Adipocyte (in vitro differentiated cells): ENCODE results near the gene RNF138.
"Not testable (repeated sequence)": the region's sequence is repeated elsewhere in the genome, so short reads cannot be mapped to it uniquely, and the experiment has no call there.

ENCODE experiments used
- DNase-seq: peaks from one replicate; pipeline ENCODE4 v3.0.0-alpha.2; 2015; ENCODE audit warnings: low read depth
- H3K27me3 ChIP-seq: replicated peaks from 2 replicates; pipeline ENCODE4 v1.7.0; 2013; ENCODE audit warnings: mild to moderate bottlenecking, low read length, moderate library complexity; ENCODE audit not compliant: control insufficient read depth, insufficient read depth
- H3K36me3 ChIP-seq: 2 replicates; pipeline ENCODE4 v1.7.0; 2013; ENCODE audit warnings: low read length, mild to moderate bottlenecking, moderate library complexity; ENCODE audit not compliant: control insufficient read depth, insufficient read depth, severe bottlenecking
- H3K4me1 ChIP-seq: 2 replicates; pipeline ENCODE4 v1.7.0; 2013; ENCODE audit warnings: mild to moderate bottlenecking, low read length, moderate library complexity; ENCODE audit not compliant: control insufficient read depth, insufficient read depth
- H3K4me3 ChIP-seq: 2 replicates; pipeline ENCODE4 v1.7.0; 2013; ENCODE audit warnings: mild to moderate bottlenecking, low read length, moderate library complexity
- H3K9ac ChIP-seq: 2 replicates; pipeline ENCODE4 v1.7.0; 2013; ENCODE audit warnings: mild to moderate bottlenecking, low read length, moderate library complexity
- H3K9me3 ChIP-seq: 2 replicates; pipeline ENCODE4 v1.7.0; 2013; ENCODE audit warnings: mild to moderate bottlenecking, low read length, moderate library complexity; ENCODE audit not compliant: control insufficient read depth

The RNF138 gene

GRCh38 chr18:32148185-32148870 lies 56.7 kb downstream of the RNF138 start:
- Histone ChIP-seq H3K4me1 (no peaks in the 10 kb centered on the region), H3K9me3 (peaks cover 10% of the 10 kb centered on the region), H3K27me3 (peaks cover 5% of the 10 kb centered on the region), H3K9ac (no peak overlapping the region), H3K36me3 (no peaks in the 10 kb centered on the region), H3K4me3 (no peak overlapping the region)
- no peak for DNase-seq

GRCh38 chr18:32152705-32153448 lies 61.2 kb downstream of the RNF138 start:
- Histone ChIP-seq H3K36me3 (no peaks in the 10 kb centered on the region), H3K27me3 (no peaks in the 10 kb centered on the region), H3K9ac (no peak overlapping the region), H3K9me3 (peaks cover 10% of the 10 kb centered on the region), H3K4me1 (peaks cover 15% of the 10 kb centered on the region), H3K4me3 (no peak overlapping the region)
- DNase-seq, result no peak

DNA sequence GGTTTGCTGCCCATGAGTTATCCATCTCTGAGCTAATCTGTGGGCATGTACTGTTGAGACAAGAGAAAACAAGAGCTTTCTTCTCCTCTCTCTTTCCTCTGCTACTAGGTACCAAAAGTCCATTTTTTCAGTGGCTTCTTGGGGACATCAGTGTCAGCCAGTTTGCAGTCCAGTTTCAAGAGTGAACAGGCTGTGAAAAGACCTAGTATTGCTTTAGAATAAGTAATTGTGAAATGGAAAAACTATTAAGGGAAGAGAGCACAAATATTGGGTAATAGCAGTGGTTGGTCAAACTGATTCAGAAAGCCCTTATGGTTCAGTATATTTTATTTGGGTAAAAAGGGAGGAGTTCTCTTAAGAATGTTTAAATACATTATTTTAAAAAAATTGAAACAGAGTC lies 65.2 kb downstream of the RNF138 start:
- no peaks in the 10 kb centered on the region for H3K36me3 ChIP-seq
- H3K27me3 ChIP-seq, result no peaks in the 10 kb centered on the region
- no peak overlapping the region for H3K4me3 ChIP-seq
- no peak overlapping the region for H3K9ac ChIP-seq
- peaks cover 18% of the 10 kb centered on the region for H3K4me1 ChIP-seq
- DNase-seq, result no peak
- no peaks in the 10 kb centered on the region for H3K9me3 ChIP-seq

DNA sequence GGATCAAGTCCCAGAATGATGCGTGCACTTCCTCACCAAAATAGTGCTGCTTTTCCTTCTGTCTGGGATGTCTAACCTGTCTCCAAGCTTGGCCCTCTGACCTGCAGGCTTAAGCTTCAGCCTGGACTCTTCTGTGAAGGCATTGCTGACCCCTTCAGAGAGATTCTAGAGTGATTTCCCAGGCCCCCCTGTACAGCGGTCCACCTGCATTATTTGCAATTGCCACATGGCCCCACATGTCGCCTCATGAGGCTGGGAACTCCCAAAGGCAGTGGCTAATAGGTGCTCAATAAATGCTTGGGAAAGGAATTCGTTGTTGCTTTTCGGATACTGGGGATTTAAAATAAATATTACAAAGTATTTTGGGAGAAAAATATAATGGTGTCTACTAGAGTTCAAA lies 65.9 kb downstream of the RNF138 start:
- no peak overlapping the region for H3K9ac ChIP-seq
- no peaks in the 10 kb centered on the region for H3K36me3 ChIP-seq
- H3K4me3 ChIP-seq, result peak overlapping the region; percentile 68
- DNase-seq, result no peak
- peaks cover 18% of the 10 kb centered on the region for H3K4me1 ChIP-seq
- H3K9me3 ChIP-seq, result no peaks in the 10 kb centered on the region
- peaks cover 3% of the 10 kb centered on the region for H3K27me3 ChIP-seq

DNA sequence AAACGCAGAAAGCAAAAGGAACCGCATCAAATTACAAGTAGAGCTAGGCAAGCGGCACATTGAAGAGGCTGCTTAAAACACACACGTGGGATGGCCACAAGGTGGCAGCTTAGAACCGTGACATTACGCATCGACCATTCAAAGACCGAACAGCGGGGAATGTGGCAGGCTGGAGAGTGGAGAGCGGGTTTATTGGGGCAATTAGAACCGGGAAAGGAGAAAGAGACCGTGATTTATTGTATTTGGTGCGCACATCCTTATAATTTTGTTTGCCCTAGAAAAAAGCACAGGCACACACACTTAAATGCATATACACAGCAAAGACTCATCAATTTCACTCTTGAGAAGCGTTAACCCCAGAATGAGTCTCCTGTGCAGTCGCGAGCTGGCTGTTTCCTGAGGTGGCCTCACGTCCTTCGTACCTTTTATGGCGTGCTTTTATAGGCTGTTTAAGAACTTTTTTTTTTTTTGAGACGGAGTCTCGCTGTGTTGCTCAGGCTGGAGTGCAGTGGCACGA lies 66.5 kb downstream of the RNF138 start:
- DNase-seq, result peak; percentile 96
- peaks cover 18% of the 10 kb centered on the region for H3K4me1 ChIP-seq
- peak overlapping the region; percentile 35 for H3K9ac ChIP-seq
- H3K4me3 ChIP-seq, result peak overlapping the region; percentile 68
- no peaks in the 10 kb centered on the region for H3K9me3 ChIP-seq
- H3K27me3 ChIP-seq, result peaks cover 3% of the 10 kb centered on the region
- H3K36me3 ChIP-seq, result no peaks in the 10 kb centered on the region

- H3K27me3 ChIP-seq, H3K36me3 ChIP-seq, H3K9ac ChIP-seq, DNase-seq, H3K9me3 ChIP-seq: not testable (repeated sequence)
- Histone ChIP-seq H3K4me3 (peak overlapping the region; percentile 68), H3K4me1 (peaks cover 18% of the 10 kb centered on the region)
Measured at GRCh38 chr18:32158631-32159030, 67.0 kb downstream of the RNF138 start.

DNA sequence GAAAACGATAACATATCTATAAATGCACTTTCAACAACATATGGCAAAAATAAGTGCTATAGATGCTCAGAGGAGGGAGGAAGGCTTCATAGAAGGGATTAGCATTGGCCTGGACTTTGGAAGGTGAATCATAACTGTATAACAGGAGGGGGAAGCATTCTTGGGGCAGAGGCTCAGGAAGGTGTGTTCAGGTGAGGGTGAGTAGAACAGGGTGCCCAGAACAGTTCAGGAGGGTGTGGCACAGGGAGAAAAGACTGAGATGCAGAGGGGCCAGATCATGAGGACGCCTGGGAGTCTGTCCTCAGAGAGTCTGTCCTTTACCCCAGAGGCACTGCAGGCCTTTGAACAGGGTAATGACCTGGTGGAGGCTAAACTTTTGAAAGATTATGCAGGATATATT lies 68.9 kb downstream of the RNF138 start:
- H3K9me3 ChIP-seq, result no peaks in the 10 kb centered on the region
- H3K4me3 ChIP-seq, result no peak overlapping the region

DNA sequence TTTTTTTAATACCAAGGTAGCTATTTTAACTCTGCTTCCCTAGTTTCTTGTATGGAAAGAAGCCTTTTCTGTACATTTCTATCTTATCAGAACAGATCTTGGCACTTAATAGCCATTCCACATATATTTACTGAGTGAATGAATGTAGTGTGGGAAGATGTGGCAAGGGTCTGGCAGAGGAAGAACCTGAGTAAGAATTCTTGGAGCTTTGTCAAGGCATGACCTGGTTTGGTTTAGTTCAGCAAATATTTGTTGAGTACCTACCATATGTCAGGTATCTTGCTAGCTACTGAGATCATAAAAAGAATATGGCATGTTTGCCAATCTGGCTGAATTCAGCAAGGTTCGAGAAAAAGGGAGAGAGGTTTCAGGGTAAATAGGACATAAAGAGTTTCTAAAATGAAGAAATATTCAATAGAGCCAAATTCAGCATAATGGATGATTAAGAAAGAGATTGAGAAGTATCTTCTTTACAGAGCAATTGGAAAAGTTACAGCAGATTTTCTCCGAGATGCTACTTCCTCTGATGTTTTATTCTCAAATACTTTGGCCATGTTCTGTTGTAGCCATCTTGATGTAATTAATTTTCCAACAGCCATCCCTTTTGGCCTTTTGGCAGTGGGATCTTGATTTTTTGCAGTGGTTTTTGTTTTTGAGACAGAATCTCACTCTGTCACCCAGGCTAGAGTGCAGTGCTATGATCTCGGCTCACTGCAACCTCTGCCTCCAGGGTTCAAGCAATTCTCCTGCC lies 76.5 kb downstream of the RNF138 start:
- no peaks in the 10 kb centered on the region for H3K9me3 ChIP-seq
- no peak overlapping the region for H3K9ac ChIP-seq
- H3K36me3 ChIP-seq, result no peaks in the 10 kb centered on the region
- peaks cover 17% of the 10 kb centered on the region for H3K27me3 ChIP-seq
- H3K4me1 ChIP-seq, result no peaks in the 10 kb centered on the region
- no peak overlapping the region for H3K4me3 ChIP-seq
- DNase-seq, result no peak

More for the DNA sequence above, 68.9 kb downstream of the RNF138 start:
- no peak for DNase-seq
- H3K4me1 ChIP-seq, result peaks cover 18% of the 10 kb centered on the region
- no peak overlapping the region for H3K9ac ChIP-seq
- H3K27me3 ChIP-seq, result peaks cover 18% of the 10 kb centered on the region
- H3K36me3 ChIP-seq, result no peaks in the 10 kb centered on the region

GRCh38 chr18:32173654-32174053 lies 82.0 kb downstream of the RNF138 start:
- Histone ChIP-seq H3K27me3 (no peaks in the 10 kb centered on the region), H3K4me3 (no peak overlapping the region), H3K4me1 (no peaks in the 10 kb centered on the region), H3K9ac (no peak overlapping the region), H3K36me3 (no peaks in the 10 kb centered on the region), H3K9me3 (no peaks in the 10 kb centered on the region)
- no peak for DNase-seq

DNA sequence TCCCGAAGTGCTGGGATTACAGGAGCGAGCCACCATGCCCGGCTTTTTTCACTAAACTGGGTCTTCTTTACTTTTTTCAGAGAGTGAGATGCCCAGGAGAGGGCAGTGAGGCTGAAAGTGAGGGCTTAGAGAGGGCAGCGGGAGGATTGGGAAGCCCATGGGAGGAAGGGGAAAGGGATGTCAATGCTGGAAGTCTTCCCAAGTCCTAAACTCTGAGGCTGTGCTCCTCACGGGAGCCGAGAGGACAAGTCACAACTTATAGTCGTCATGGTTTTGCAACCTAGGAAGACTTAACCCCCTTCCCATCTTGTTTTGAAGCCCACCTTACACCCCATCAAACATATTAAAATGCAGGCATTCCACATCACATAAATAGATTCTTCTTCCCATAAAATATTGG lies 83.0 kb downstream of the RNF138 start:
- Histone ChIP-seq H3K36me3 (no peaks in the 10 kb centered on the region), H3K9me3 (no peaks in the 10 kb centered on the region), H3K4me1 (no peaks in the 10 kb centered on the region), H3K4me3 (no peak overlapping the region), H3K27me3 (no peaks in the 10 kb centered on the region), H3K9ac (no peak overlapping the region)
- no peak for DNase-seq

GRCh38 chr18:32175265-32175664 lies 83.6 kb downstream of the RNF138 start:
- Histone ChIP-seq H3K27me3 (no peaks in the 10 kb centered on the region), H3K4me3 (no peak overlapping the region), H3K36me3 (no peaks in the 10 kb centered on the region), H3K9me3 (no peaks in the 10 kb centered on the region), H3K9ac (no peak overlapping the region), H3K4me1 (no peaks in the 10 kb centered on the region)
- no peak for DNase-seq
